Measurements from ENCODE around the gene MEI1.

DNA sequence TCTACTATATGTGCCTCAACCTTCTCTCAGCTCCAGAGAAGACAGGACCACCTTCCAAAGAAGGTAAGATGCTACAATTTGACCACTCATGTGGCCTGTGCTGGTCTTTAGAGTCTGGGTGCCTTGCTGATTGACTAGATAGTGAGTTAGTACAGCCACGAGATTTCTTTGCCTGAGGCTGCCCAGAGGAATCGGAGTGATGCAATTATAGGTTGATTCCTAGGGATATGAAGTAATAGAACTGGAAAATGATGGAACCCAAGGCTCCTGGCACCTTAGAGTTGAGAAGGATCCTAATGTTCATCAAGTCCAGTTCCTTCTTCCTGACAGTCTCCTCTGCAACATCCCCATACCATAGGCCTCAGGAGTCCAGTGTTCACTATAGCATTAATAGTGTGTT is 54.7 kb downstream of the MEI1 start:
- TF ChIP-seq, protein P1, sequence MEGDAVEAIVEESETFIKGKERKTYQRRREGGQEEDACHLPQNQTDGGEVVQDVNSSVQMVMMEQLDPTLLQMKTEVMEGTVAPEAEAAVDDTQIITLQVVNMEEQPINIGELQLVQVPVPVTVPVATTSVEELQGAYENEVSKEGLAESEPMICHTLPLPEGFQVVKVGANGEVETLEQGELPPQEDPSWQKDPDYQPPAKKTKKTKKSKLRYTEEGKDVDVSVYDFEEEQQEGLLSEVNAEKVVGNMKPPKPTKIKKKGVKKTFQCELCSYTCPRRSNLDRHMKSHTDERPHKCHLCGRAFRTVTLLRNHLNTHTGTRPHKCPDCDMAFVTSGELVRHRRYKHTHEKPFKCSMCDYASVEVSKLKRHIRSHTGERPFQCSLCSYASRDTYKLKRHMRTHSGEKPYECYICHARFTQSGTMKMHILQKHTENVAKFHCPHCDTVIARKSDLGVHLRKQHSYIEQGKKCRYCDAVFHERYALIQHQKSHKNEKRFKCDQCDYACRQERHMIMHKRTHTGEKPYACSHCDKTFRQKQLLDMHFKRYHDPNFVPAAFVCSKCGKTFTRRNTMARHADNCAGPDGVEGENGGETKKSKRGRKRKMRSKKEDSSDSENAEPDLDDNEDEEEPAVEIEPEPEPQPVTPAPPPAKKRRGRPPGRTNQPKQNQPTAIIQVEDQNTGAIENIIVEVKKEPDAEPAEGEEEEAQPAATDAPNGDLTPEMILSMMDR (IDR thresholded peaks at IDR 0.05): no peak
- TF ChIP-seq EP300 (IDR thresholded peaks at IDR 0.05) (no peak), POLR2AphosphoS5 (IDR thresholded peaks at IDR 0.05) (no peak)

Data from upper lobe of left lung (tissue), 4 donors.